NCI-H1417 (cell line): ENCODE results near the gene MYL3.
A peak's percentile ranks its signal among the peaks of the same experiment; 100 is the strongest.
"Not testable (repeated sequence)": the region's sequence is repeated elsewhere in the genome, so short reads cannot be mapped to it uniquely, and the experiment has no call there.

Experiments used
- DNase-seq, 3 experiments: peaks; one replicate each; lab custom pipeline; 2025; lab: John Stamatoyannopoulos, UW

MYL3 gene

GRCh38 chr3:46863261-46863782, at the start of gene MYL3:
Gene MYL3 (minus strand): TSS chr3:46863444. CDS start chr3:46863390, 54 bp downstream.
- no peak for DNase-seq

- no peak for DNase-seq
Observed at GRCh38 chr3:46912986-46913385, 49.7 kb upstream of the MYL3 start.

- DNase-seq = not testable (repeated sequence)
Observed at GRCh38 chr3:46910914-46911313, 47.7 kb upstream of the MYL3 start.

- DNase-seq = no peak
Observed at GRCh38 chr3:46910166-46910760, 47.0 kb upstream of the MYL3 start.

- DNase-seq = peak; percentile 66 to 84 (median 69)
Observed at GRCh38 chr3:46909535-46910161, 46.4 kb upstream of the MYL3 start.

GRCh38 chr3:46908986-46909534, 45.8 kb upstream of the MYL3 start:
- DNase-seq = no peak

GRCh38 chr3:46908294-46908985, 45.2 kb upstream of the MYL3 start:
- no peak for DNase-seq

GRCh38 chr3:46907960-46908293, 44.7 kb upstream of the MYL3 start:
- peak in 1 of 3 experiments; percentile 7 for DNase-seq

GRCh38 chr3:46907271-46907670, 44.0 kb upstream of the MYL3 start:
- no peak for DNase-seq

GRCh38 chr3:46906471-46907058, 43.3 kb upstream of the MYL3 start:
- no peak for DNase-seq

GRCh38 chr3:46905661-46906451, 42.6 kb upstream of the MYL3 start:
- DNase-seq = no peak

GRCh38 chr3:46905213-46905560, 41.9 kb upstream of the MYL3 start:
- no peak for DNase-seq

- no peak for DNase-seq
Observed at GRCh38 chr3:46904303-46905212, 41.3 kb upstream of the MYL3 start.

- no peak for DNase-seq
Observed at GRCh38 chr3:46903341-46904302, 40.4 kb upstream of the MYL3 start.

- DNase-seq = no peak
Observed at GRCh38 chr3:46902188-46902631, 39.0 kb upstream of the MYL3 start.

- DNase-seq = no peak
Observed at GRCh38 chr3:46901591-46902187, 38.4 kb upstream of the MYL3 start.

- DNase-seq = no peak
Observed at GRCh38 chr3:46901061-46901460, 37.8 kb upstream of the MYL3 start.

- no peak for DNase-seq
Observed at GRCh38 chr3:46900356-46900755, 37.1 kb upstream of the MYL3 start.

- peak in 2 of 3 experiments; percentile 42 to 73 for DNase-seq
Observed at GRCh38 chr3:46900007-46900292, 36.7 kb upstream of the MYL3 start.
